GM12875 (cell line): ENCODE results near the gene CDK14.

Experiments
- H3K4me3 ChIP-seq: one replicate; pipeline ENCODE4 v1.5.1; 2011; ENCODE audit warnings: low read depth, low read length, control low read depth
- TF ChIP-seq, protein P1 (sequence below): IDR thresholded peaks from 2 replicates; pipeline ENCODE4 v1.5.1; 2011; ENCODE audit warnings: low read depth, mild to moderate bottlenecking, control low read depth, inconsistent platforms, low read length, moderate library complexity, borderline replicate concordance; ENCODE audit not compliant: insufficient read depth

The CDK14 gene

GRCh38 chr7:90675982-90676381 is 79.9 kb downstream of the CDK14 start:
- H3K4me3 ChIP-seq, result no peak overlapping the region
- TF ChIP-seq, protein P1, sequence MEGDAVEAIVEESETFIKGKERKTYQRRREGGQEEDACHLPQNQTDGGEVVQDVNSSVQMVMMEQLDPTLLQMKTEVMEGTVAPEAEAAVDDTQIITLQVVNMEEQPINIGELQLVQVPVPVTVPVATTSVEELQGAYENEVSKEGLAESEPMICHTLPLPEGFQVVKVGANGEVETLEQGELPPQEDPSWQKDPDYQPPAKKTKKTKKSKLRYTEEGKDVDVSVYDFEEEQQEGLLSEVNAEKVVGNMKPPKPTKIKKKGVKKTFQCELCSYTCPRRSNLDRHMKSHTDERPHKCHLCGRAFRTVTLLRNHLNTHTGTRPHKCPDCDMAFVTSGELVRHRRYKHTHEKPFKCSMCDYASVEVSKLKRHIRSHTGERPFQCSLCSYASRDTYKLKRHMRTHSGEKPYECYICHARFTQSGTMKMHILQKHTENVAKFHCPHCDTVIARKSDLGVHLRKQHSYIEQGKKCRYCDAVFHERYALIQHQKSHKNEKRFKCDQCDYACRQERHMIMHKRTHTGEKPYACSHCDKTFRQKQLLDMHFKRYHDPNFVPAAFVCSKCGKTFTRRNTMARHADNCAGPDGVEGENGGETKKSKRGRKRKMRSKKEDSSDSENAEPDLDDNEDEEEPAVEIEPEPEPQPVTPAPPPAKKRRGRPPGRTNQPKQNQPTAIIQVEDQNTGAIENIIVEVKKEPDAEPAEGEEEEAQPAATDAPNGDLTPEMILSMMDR, result no peak

GRCh38 chr7:90677486-90678404 is 81.6 kb downstream of the CDK14 start:
- TF ChIP-seq, protein P1, result no peak
- H3K4me3 ChIP-seq, result no peak overlapping the region

GRCh38 chr7:90678986-90679385 is 82.9 kb downstream of the CDK14 start:
- TF ChIP-seq, protein P1, result no peak
- H3K4me3 ChIP-seq, result no peak overlapping the region

DNA sequence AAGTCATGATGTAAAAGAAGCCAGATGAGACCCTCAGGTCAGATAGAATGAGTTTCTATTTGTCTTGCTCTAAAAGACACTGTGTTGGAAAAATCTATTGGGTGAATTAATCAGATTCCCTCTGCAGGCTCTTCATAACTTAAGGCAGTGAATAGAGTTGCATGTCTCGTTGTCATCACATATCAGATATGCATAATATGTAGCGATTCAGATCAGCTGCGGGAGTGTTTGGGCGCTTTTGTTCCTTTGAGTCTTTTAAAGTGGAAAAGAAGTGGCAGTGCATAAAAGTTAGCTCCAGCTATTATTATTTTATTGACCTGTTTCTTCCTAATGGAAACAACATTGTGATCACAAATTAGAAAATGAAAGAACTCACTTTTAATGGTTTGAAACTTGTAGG is 84.4 kb downstream of the CDK14 start:
- H3K4me3 ChIP-seq, result no peak overlapping the region
- TF ChIP-seq, protein P1, result no peak

DNA sequence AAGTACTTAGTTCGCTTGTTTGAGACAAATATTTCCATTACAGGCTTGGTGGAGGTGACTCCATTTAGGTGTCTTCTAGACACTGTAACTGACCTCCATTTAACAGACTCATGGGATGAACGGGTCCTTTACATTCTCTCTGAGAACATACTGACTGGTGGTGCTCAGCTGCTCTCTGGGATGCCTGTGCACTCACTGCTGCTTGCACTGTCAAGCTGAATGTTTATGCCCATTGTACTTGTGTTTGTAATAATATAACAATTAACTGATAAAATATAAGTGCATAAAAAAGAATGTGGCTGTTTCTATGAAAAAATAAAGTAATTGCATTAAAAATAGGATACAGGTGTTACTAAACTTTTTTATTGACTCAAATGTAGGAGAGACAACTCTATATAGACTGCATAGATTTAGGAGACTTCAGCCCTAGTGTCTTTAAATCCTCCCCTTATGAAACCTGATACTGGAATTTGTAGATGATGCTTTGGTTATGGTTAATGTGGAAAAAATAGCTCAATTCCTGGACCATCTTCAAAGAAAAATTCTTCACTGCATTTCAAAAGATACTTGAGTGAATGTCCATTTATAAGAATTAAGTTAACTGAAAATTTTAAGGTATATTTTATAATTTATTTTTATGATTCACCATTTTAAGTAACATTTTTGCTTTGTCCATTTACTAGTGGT is 85.4 kb downstream of the CDK14 start:
- H3K4me3 ChIP-seq, result no peak overlapping the region
- TF ChIP-seq, protein P1, result no peak

- TF ChIP-seq, protein P1, result no peak
- H3K4me3 ChIP-seq, result no peak overlapping the region
Measured at GRCh38 chr7:90686146-90686545, 90.0 kb downstream of the CDK14 start.
